OCI-LY7 (cell line): ENCODE measurements around the gene STK35. TPM values are rescaled to one million over a fixed set of nuclear protein-coding genes. Genes with fewer than 3 reads are reported as not detected.
"Not testable (repeated sequence)": the region's sequence is repeated elsewhere in the genome, so short reads cannot be mapped to it uniquely, and the experiment has no call there.

Experiments
- BruUV-seq: library from RNA; stranded (reverse); fragments of 400-500 nt; replicated peaks from 2 replicates; lab custom pipeline; 2021; lab: Mats Ljungman, UMichigan
- CTCF ChIA-PET: fragments of 300-600 bp; sonication (Branson Sonifier 250); formaldehyde crosslinking; loops from one replicate; lab custom pipeline; 2022; ENCODE audit warnings: antibody characterized with exemption; ENCODE audit not compliant: unreplicated experiment; lab: Charles Lee
- POLR2A ChIA-PET: fragments of 300-600 bp; sonication (Branson Sonifier 250); formaldehyde crosslinking; loops from one replicate; lab custom pipeline; 2022; ENCODE audit warnings: antibody characterized with exemption; lab: Charles Lee
- DNase-seq: peaks from one replicate; pipeline ENCODE4 v3.0.0-alpha.2; 2015; ENCODE audit warnings: low spot score
- H2AFZ ChIP-seq: fragments of 200-600 bp; sonication (generic), shearing (Covaris generic); 2 replicates; pipeline ENCODE4 v1.6.1; 2014; ENCODE audit warnings: mild to moderate bottlenecking, antibody characterized with exemption, low read length, moderate library complexity
- H3K27ac ChIP-seq: fragments of 200-600 bp; sonication (generic); 2 replicates; pipeline ENCODE4 v1.5.1; 2014; ENCODE audit warnings: mixed run types, low read depth, mild to moderate bottlenecking, moderate library complexity, low read length, inconsistent platforms; ENCODE audit not compliant: poor library complexity, severe bottlenecking
- H3K36me3 ChIP-seq: fragments of 200-600 bp; sonication (generic); 2 replicates; pipeline ENCODE4 v1.6.1; 2014; ENCODE audit warnings: mild to moderate bottlenecking, antibody characterized with exemption, low read length, moderate library complexity, mixed read lengths; ENCODE audit not compliant: insufficient read depth
- H3K4me1 ChIP-seq: fragments of 200-600 bp; sonication (generic); 2 replicates; pipeline ENCODE4 v1.5.1; 2014; ENCODE audit warnings: mild to moderate bottlenecking, low read length; ENCODE audit not compliant: insufficient read depth, poor library complexity, severe bottlenecking
- H3K4me2 ChIP-seq: fragments of 200-600 bp; sonication (generic); 2 replicates; pipeline ENCODE4 v1.6.1; 2014; ENCODE audit warnings: mild to moderate bottlenecking, low read length
- H3K4me3 ChIP-seq: fragments of 200-600 bp; sonication (generic); 2 replicates; pipeline ENCODE4 v1.5.1; 2014; ENCODE audit warnings: mild to moderate bottlenecking, low read depth, low read length; ENCODE audit not compliant: poor library complexity, severe bottlenecking
- H3K79me2 ChIP-seq: fragments of 200-600 bp; sonication (generic); 2 replicates; pipeline ENCODE4 v1.6.1; 2016; ENCODE audit warnings: low read depth, mild to moderate bottlenecking, low read length, moderate library complexity, mixed read lengths; ENCODE audit not compliant: insufficient read depth
- H3K9me2 ChIP-seq: fragments of 200-600 bp; sonication (generic); 2 replicates; pipeline ENCODE4 v1.6.1; 2016; ENCODE audit warnings: mild to moderate bottlenecking, low read length, mixed read lengths; ENCODE audit not compliant: insufficient read depth
- H3K9me3 ChIP-seq: fragments of 200-600 bp; sonication (generic); 2 replicates; pipeline ENCODE4 v1.6.1; 2014; ENCODE audit warnings: mild to moderate bottlenecking, mixed run types, low read length, mixed read lengths
- H4K20me1 ChIP-seq: fragments of 200-600 bp; sonication (generic); 2 replicates; pipeline ENCODE4 v1.6.1; 2014; ENCODE audit warnings: mild to moderate bottlenecking, antibody characterized with exemption, low read length, moderate library complexity, mixed read lengths; ENCODE audit not compliant: insufficient read depth
- EZH2phosphoT487 ChIP-seq: fragments of 200-600 bp; sonication (generic); IDR thresholded peaks from 2 replicates; pipeline ENCODE4 v1.6.1; 2018; ENCODE audit warnings: low read depth, borderline replicate concordance, mild to moderate bottlenecking, mixed run types, antibody characterized with exemption, low read length, moderate library complexity, mixed read lengths
- intact Hi-C: fragments of 100-400 bp; cut with micrococcal nuclease; formaldehyde crosslinking; loops from one replicate; pipeline ENCODE4 v1.10.0; 2022; ENCODE audit not compliant: unreplicated experiment
- total RNA-seq, 2 experiments: library from RNA; depleted of rRNA in 1 of 2; stranded (reverse); fragments of >200 nt in 1 of 2; shearing (Covaris generic) in 1 of 2; gene quantifications; 2 replicates each; pipeline ENCODE4 v1.2.3, GENCODE V29; 2014 to 2022
- TF ChIP-seq, protein P1 (sequence below): fragments of 200-600 bp; sonication (generic); conservative IDR thresholded peaks from 2 replicates; pipeline ENCODE4 v1.5.1; 2014; ENCODE audit warnings: mild to moderate bottlenecking, antibody characterized with exemption, low read length, moderate library complexity, mixed read lengths

Gene STK35
- total RNA-seq, 2 experiments from 2014 or later = 21.4 to 22.3 TPM

DNA sequence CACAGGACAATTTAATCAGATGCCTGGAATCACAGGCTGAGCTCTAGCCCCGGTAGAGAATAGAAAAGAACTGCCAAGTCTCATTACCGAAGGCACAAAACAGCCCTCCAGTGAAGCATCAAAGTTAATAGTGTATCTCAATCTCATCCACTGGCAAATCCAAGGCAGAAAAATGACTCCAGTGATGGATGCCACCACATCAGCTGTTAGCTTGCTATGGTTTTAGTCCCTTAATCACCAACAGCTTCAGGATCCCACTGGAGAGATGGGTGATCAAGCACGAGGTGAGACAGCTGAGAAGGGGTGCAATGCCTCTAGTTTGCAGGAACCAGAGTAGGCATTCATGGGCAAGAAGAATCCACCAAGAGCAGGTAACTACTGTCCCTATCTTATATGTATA lies 81.8 kb downstream of the STK35 start:
- Histone ChIP-seq H4K20me1 (no peaks in the 10 kb centered on the region), H3K4me2 (no peak overlapping the region), H3K4me3 (no peak overlapping the region), H3K9me3 (peaks cover 9% of the 10 kb centered on the region; the same call in 1 of the 2 replicates), H3K9me2 (no peaks in the 10 kb centered on the region), H3K4me1 (no peaks in the 10 kb centered on the region), H3K36me3 (no peaks in the 10 kb centered on the region), H2AFZ (no peak overlapping the region), H3K79me2 (no peaks in the 10 kb centered on the region), H3K27ac (no peak overlapping the region)
- BruUV-seq = no TSS peak
- TF ChIP-seq, protein P1, sequence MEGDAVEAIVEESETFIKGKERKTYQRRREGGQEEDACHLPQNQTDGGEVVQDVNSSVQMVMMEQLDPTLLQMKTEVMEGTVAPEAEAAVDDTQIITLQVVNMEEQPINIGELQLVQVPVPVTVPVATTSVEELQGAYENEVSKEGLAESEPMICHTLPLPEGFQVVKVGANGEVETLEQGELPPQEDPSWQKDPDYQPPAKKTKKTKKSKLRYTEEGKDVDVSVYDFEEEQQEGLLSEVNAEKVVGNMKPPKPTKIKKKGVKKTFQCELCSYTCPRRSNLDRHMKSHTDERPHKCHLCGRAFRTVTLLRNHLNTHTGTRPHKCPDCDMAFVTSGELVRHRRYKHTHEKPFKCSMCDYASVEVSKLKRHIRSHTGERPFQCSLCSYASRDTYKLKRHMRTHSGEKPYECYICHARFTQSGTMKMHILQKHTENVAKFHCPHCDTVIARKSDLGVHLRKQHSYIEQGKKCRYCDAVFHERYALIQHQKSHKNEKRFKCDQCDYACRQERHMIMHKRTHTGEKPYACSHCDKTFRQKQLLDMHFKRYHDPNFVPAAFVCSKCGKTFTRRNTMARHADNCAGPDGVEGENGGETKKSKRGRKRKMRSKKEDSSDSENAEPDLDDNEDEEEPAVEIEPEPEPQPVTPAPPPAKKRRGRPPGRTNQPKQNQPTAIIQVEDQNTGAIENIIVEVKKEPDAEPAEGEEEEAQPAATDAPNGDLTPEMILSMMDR = no peak
- no peak for TF ChIP-seq EZH2phosphoT487
- intact Hi-C loops = no loop called here
- POLR2A ChIA-PET = interaction anchor here (0.7 kb wide), 1 partner anchor 1859 kb away, joined by 3 read pairs; no protein-coding TSS in a partner anchor
- DNase-seq = no peak
- CTCF ChIA-PET = no interaction called here

DNA sequence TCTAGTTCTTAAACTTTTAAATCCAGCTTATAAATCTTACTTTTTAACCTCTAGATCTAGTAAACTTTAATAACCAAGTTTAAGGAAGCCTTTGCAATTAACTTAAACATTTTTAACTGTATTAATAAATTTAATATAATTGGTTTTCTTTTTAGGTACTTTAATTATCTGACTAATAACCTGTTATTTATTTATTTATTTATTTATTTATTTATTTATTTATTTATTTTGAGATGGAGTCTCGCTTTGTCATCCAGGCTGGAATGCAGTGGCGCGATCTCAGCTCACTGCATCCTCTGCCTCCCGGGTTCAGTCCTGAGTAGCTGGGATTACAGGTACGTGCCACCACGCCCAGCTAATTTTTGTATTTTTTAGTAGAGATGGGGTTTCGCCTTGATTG lies 83.3 kb downstream of the STK35 start:
- H2AFZ ChIP-seq, H3K9me3 ChIP-seq, H3K4me1 ChIP-seq, H3K9me2 ChIP-seq, CTCF ChIA-PET, H3K4me3 ChIP-seq, BruUV-seq, H3K27ac ChIP-seq, DNase-seq, H4K20me1 ChIP-seq, H3K4me2 ChIP-seq, H3K79me2 ChIP-seq, intact Hi-C loops, H3K36me3 ChIP-seq: not testable (repeated sequence)
- POLR2A ChIA-PET = interaction anchor here (0.5 kb wide), 1 partner anchor 9 kb away, joined by 3 read pairs; no protein-coding TSS in a partner anchor

DNA sequence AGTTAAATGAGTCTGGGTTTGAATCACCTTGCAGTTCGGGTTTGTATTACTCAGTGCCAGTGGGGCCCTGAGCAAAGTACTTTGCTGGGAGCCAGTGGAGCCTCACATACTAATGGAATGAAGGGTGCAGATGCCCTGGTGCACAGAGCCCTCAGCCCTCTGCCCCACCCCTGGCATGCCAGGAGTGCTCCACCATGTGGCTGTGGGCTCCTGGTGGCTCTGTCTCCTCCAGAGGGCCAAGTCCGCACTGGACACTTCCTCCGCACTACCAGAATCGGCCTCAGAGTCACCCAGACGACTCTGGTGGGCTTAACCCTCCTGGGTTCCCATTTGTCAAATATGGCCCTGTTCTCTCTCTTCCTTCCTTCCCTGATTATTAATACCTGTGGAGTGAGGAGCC lies 94.0 kb downstream of the STK35 start:
- no peak for TF ChIP-seq EZH2phosphoT487
- TF ChIP-seq, protein P1 = no peak
- BruUV-seq = no TSS peak
- no peaks in the 10 kb centered on the region for H3K9me2 ChIP-seq
- CTCF ChIA-PET = no interaction called here
- H3K79me2 ChIP-seq = no peaks in the 10 kb centered on the region
- no peak overlapping the region for H3K27ac ChIP-seq
- H3K4me1 ChIP-seq = no peaks in the 10 kb centered on the region
- no peak overlapping the region for H2AFZ ChIP-seq
- no peaks in the 10 kb centered on the region for H3K36me3 ChIP-seq
- H4K20me1 ChIP-seq = no peaks in the 10 kb centered on the region
- POLR2A ChIA-PET = no interaction called here
- no peaks in the 10 kb centered on the region for H3K9me3 ChIP-seq
- DNase-seq = no peak
- no peak overlapping the region for H3K4me2 ChIP-seq
- no peak overlapping the region for H3K4me3 ChIP-seq
- intact Hi-C loops = no loop called here
